A549 (cell line): ENCODE measurements around the gene RNF186. TPM values are rescaled to one million over a fixed set of nuclear protein-coding genes. Genes with fewer than 3 reads are reported as not detected.

Source experiments
- ATAC-seq, 2 experiments: fragments of 200-7000 bp in 1 of 2; fragments of >200 bp in 1 of 2; cut with Nextera tagmentation in 1 of 2; cut with Tn5 transposase in 1 of 2; 3 replicates each; pipeline versions ENCODE4 v1.8.0 to v1.9.1; 2018 to 2020; ENCODE audit warnings: mild to moderate bottlenecking in 1 of 2, moderate library complexity in 1 of 2
- CTCF ChIA-PET: fragments of 300-600 bp; sonication (Branson Sonifier 250); formaldehyde crosslinking; extraction: SDS; loops from one replicate; lab custom pipeline; 2021; ENCODE audit warnings: antibody characterized with exemption, inconsistent platforms; lab: Yijun Ruan, JAX
- POLR2A ChIA-PET: fragments of 350-600 bp; formaldehyde crosslinking; extraction: SDS; loops from one replicate; lab custom pipeline; 2021; ENCODE audit warnings: antibody characterized with exemption, inconsistent platforms; lab: Yijun Ruan, JAX
- DNase-seq, 2 experiments: peaks; one replicate each; pipeline versions ENCODE4 v3.0.0 to v3.0.0-alpha.2; 2011 to 2016; ENCODE audit warnings: low read depth in 1 of 2, low spot score in 1 of 2
- FAIRE-seq: peaks from 2 replicates; lab custom pipeline; 2011; peaks lifted over from hg19 to GRCh38; lab: Jason Lieb, UNC
- H3K27ac ChIP-seq, 2 experiments: fragments of >200 bp; sonication (Bioruptor Twin); formaldehyde crosslinking; 3 replicates each; pipeline ENCODE4 v1.5.1; 2016 to 2017
- H3K4me1 ChIP-seq: fragments of >200 bp; sonication (Bioruptor Twin); formaldehyde crosslinking; 3 replicates; pipeline ENCODE4 v1.6.1; 2016
- H3K4me2 ChIP-seq: fragments of >200 bp; sonication (Bioruptor Twin); formaldehyde crosslinking; 3 replicates; pipeline ENCODE4 v1.6.1; 2016
- H3K4me3 ChIP-seq: fragments of >200 bp; sonication (Bioruptor Twin); formaldehyde crosslinking; 3 replicates; pipeline ENCODE4 v1.5.1; 2016
- H3K9me3 ChIP-seq: fragments of >200 bp; sonication (Bioruptor Twin); formaldehyde crosslinking; 3 replicates; pipeline ENCODE4 v1.6.1; 2016
- ATOH8 ChIP-seq: fragments of 250-450 bp; sonication (Bioruptor Pico); IDR thresholded peaks from 2 replicates; pipeline ENCODE4 v1.5.0; 2020; ENCODE audit warnings: low read depth, mild to moderate bottlenecking, moderate library complexity
- BHLHE40 ChIP-seq: IDR thresholded peaks from 2 replicates; pipeline ENCODE4 v1.6.1; 2012; ENCODE audit warnings: low read depth, low read length, inconsistent platforms
- CBX8 ChIP-seq: fragments of 200-600 bp; sonication (generic); IDR thresholded peaks from 2 replicates; pipeline ENCODE4 v1.6.1; 2016
- CTCF ChIP-seq: fragments of >200 bp; sonication (Bioruptor Twin); formaldehyde crosslinking; IDR thresholded peaks from 3 replicates; pipeline ENCODE4 v1.5.1; 2016
- ELK1 ChIP-seq: fragments of 150-350 bp; IDR thresholded peaks from 2 replicates; pipeline ENCODE4 v1.6.1; 2014; ENCODE audit warnings: low read depth, mild to moderate bottlenecking, low read length
- FOSB ChIP-seq: fragments of 250-450 bp; sonication (Bioruptor Pico); IDR thresholded peaks from 2 replicates; pipeline ENCODE4 v1.5.0; 2020; ENCODE audit warnings: mild to moderate bottlenecking, moderate library complexity
- FOSL2 ChIP-seq, 2 experiments: fragments of 450-650 bp in 1 of 2; fragments of >200 bp in 1 of 2; sonication (Bioruptor Twin) in 1 of 2; formaldehyde crosslinking; IDR thresholded peaks; 2 replicates each; pipeline versions ENCODE4 v1.5.0 to v1.6.1; 2016 to 2020; ENCODE audit warnings: mild to moderate bottlenecking in 1 of 2, moderate library complexity in 1 of 2
- HES2 ChIP-seq: fragments of >200 bp; sonication (Bioruptor Twin); formaldehyde crosslinking; IDR thresholded peaks from 2 replicates; pipeline ENCODE4 v1.6.1; 2016
- HMGXB4 ChIP-seq: fragments of 250-450 bp; sonication (Bioruptor Pico); IDR thresholded peaks from 2 replicates; pipeline ENCODE4 v1.5.0; 2021; ENCODE audit warnings: mild to moderate bottlenecking, moderate library complexity, borderline replicate concordance
- HOXB5 ChIP-seq: fragments of 250-450 bp; sonication (Bioruptor Pico); IDR thresholded peaks from 2 replicates; pipeline ENCODE4 v1.5.0; 2020; ENCODE audit warnings: mild to moderate bottlenecking, moderate library complexity
- KDM1A ChIP-seq: fragments of 200-600 bp; sonication (generic); IDR thresholded peaks from 2 replicates; pipeline ENCODE4 v1.6.1; 2016; ENCODE audit warnings: low read depth, mild to moderate bottlenecking
- MAX ChIP-seq: IDR thresholded peaks from 2 replicates; pipeline ENCODE4 v1.6.1; 2012
- MAZ ChIP-seq: fragments of 150-350 bp; IDR thresholded peaks from 2 replicates; pipeline ENCODE4 v1.6.1; 2014; ENCODE audit warnings: antibody characterized with exemption, low read depth, low read length, borderline replicate concordance
- MYC ChIP-seq: IDR thresholded peaks from 2 replicates; pipeline ENCODE4 v1.6.1; 2012; ENCODE audit warnings: mild to moderate bottlenecking, inconsistent platforms, low read length, improper control_type of control experiment, borderline replicate concordance
- NPAS2 ChIP-seq: fragments of 250-450 bp; sonication (Bioruptor Pico); IDR thresholded peaks from 2 replicates; pipeline ENCODE4 v1.8.0; 2022; ENCODE audit warnings: mild to moderate bottlenecking, moderate library complexity, borderline replicate concordance
- PHF8 ChIP-seq: fragments of 200-600 bp; sonication (generic); IDR thresholded peaks from 2 replicates; pipeline ENCODE4 v1.6.1; 2016; ENCODE audit warnings: low read depth, mild to moderate bottlenecking, antibody characterized with exemption, moderate library complexity, borderline replicate concordance
- POLR2A ChIP-seq: IDR thresholded peaks from 2 replicates; pipeline ENCODE4 v1.6.1; 2012; ENCODE audit warnings: mild to moderate bottlenecking, low read length
- RAD21 ChIP-seq, 2 experiments: fragments of >200 bp in 1 of 2; sonication (Bioruptor Twin) in 1 of 2; formaldehyde crosslinking in 1 of 2; IDR thresholded peaks in 1 of 2; conservative IDR thresholded peaks in 1 of 2; 2 replicates in 1 of 2; 3 replicates in 1 of 2; pipeline ENCODE4 v1.6.1; 2012 to 2018; ENCODE audit warnings: inconsistent platforms in 1 of 2
- RFX5 ChIP-seq: fragments of 450-650 bp; IDR thresholded peaks from 2 replicates; pipeline ENCODE4 v1.7.1; 2014; ENCODE audit warnings: antibody characterized with exemption, mild to moderate bottlenecking, moderate library complexity
- SMC3 ChIP-seq: fragments of >200 bp; sonication (Bioruptor Twin); formaldehyde crosslinking; IDR thresholded peaks from 3 replicates; pipeline ENCODE4 v1.6.1; 2018; ENCODE audit warnings: inconsistent platforms
- TFCP2L1 ChIP-seq: fragments of 250-450 bp; sonication (Bioruptor Pico); IDR thresholded peaks from 2 replicates; pipeline ENCODE4 v1.5.0; 2021; ENCODE audit warnings: mild to moderate bottlenecking
- USF2 ChIP-seq: fragments of 450-650 bp; IDR thresholded peaks from 2 replicates; pipeline ENCODE4 v1.6.1; 2014; ENCODE audit warnings: antibody characterized with exemption
- ZC3H11A ChIP-seq: fragments of 450-650 bp; IDR thresholded peaks from 2 replicates; pipeline ENCODE4 v1.6.1; 2014; ENCODE audit warnings: antibody characterized with exemption, mild to moderate bottlenecking
- ZNF302 ChIP-seq: fragments of 250-450 bp; sonication (Bioruptor Pico); IDR thresholded peaks from 2 replicates; pipeline ENCODE4 v1.9.0; 2021; ENCODE audit warnings: inconsistent platforms, mild to moderate bottlenecking, moderate library complexity
- WGBS: methylation state at CpG from one replicate; pipeline ENCODE4 v1.1.6; 2017; ENCODE audit errors: missing lambda C conversion rate; 5-methylcytosine and 5-hydroxymethylcytosine counted together
- polyA plus RNA-seq, 4 experiments: library from polyadenylated mRNA; depleted of rRNA in 3 of 4; stranded (reverse); fragments of >200 nt; fragmentation: RNase III in 1 of 4; extraction: RNeasy Plus Mini Kit Qiagen cat#74134 plus additional on column Dnase treatment in 1 of 4; gene quantifications; 2 replicates in 3 of 4; 3 replicates in 1 of 4; pipeline ENCODE4 v1.2.3, GENCODE V29; 2011 to 2017

The RNF186 gene
- polyA plus RNA-seq, 2 of the 4 experiments (the other 2 are of a cell fraction) = not detected

GRCh38 chr1:19776287-19776686, 38.8 kb downstream of the RNF186 start (continued):
- TF ChIP-seq NPAS2 (CRISPR knock-in tag) (no peak), RAD21 (conservative IDR thresholded peaks at IDR 0.05 in 1 of 2, IDR thresholded peaks at IDR 0.05 in 1 of 2) (no peak), TFCP2L1 (CRISPR knock-in tag) (no peak), USF2 (no peak), CBX8 (no peak), ELK1 (no peak), KDM1A (no peak)

- no peak for TF ChIP-seq BHLHE40
- TF ChIP-seq ZC3H11A = no peak
- no peak for TF ChIP-seq POLR2A
- no peak for TF ChIP-seq ZNF302
- TF ChIP-seq RFX5 = no peak
- no peak for TF ChIP-seq SMC3
- TF ChIP-seq HOXB5 (CRISPR knock-in tag) = no peak
- no peak for TF ChIP-seq TFCP2L1 (CRISPR knock-in tag)
- TF ChIP-seq MYC = no peak
- TF ChIP-seq KDM1A = no peak
- TF ChIP-seq FOSB (CRISPR knock-in tag) = no peak
- no peak for TF ChIP-seq PHF8
- no peak for TF ChIP-seq HES2
- no peak for TF ChIP-seq HMGXB4 (CRISPR knock-in tag)
- TF ChIP-seq ATOH8 (CRISPR knock-in tag) = no peak
- no peak for TF ChIP-seq FOSL2 (IDR thresholded peaks at IDR 0.05)
- no peak for TF ChIP-seq FOSL2 (CRISPR knock-in tag; IDR thresholded peaks at IDR 0.05)
- TF ChIP-seq CTCF = no peak
- TF ChIP-seq MAX = no peak
- TF ChIP-seq RAD21 (conservative IDR thresholded peaks at IDR 0.05 in 1 of 2, IDR thresholded peaks at IDR 0.05 in 1 of 2) = no peak
- no peak for TF ChIP-seq MAZ
- 94% methylated on average over 9 of the region's 9 CpGs for WGBS
- DNase-seq (no peak), FAIRE-seq (no peak), ATAC-seq (no peak)
- Histone ChIP-seq H3K27ac (no peak overlapping the region), H3K4me1 (no peaks in the 10 kb centered on the region), H3K9me3 (no peaks in the 10 kb centered on the region), H3K4me3 (no peak overlapping the region), H3K4me2 (no peak overlapping the region)
- CTCF ChIA-PET = interaction anchor here (1.6 kb wide), 1 partner anchor 15 kb away, joined by 5 read pairs; no protein-coding TSS in a partner anchor
- POLR2A ChIA-PET = no interaction called here
Measured at GRCh38 chr1:19775831-19776230, 39.3 kb downstream of the RNF186 start.
